Spinal cord (tissue), 10 donors: ENCODE measurements around the gene SYF2. TPM values are rescaled to one million over a fixed set of nuclear protein-coding genes. Genes with fewer than 3 reads are reported as not detected.
A peak's percentile ranks its signal among the peaks of the same experiment; 100 is the strongest.
"Not testable (repeated sequence)": the region's sequence is repeated elsewhere in the genome, so short reads cannot be mapped to it uniquely, and the experiment has no call there.

Source experiments
- DNase-seq, 6 donors: peaks; one replicate each; pipeline versions ENCODE4 v3.0.0 to v3.0.0-alpha.2; 2013 to 2015; ENCODE audit warnings: low spot score in 6 of 6, low read depth in 4 of 6
- H3K27ac ChIP-seq: one replicate; pipeline ENCODE4 v1.5.1; 2013; ENCODE audit warnings: low read depth, low read length, control low read depth
- H3K27me3 ChIP-seq: one replicate; pipeline ENCODE4 v1.6.1; 2013; ENCODE audit warnings: low read length; ENCODE audit not compliant: control insufficient read depth, insufficient read depth
- H3K36me3 ChIP-seq: one replicate; pipeline ENCODE4 v1.6.1; 2013; ENCODE audit warnings: low read length; ENCODE audit not compliant: control insufficient read depth, insufficient read depth
- H3K4me1 ChIP-seq: one replicate; pipeline ENCODE4 v1.6.1; 2013; ENCODE audit warnings: low read length; ENCODE audit not compliant: control insufficient read depth, insufficient read depth
- H3K4me3 ChIP-seq: one replicate; pipeline ENCODE4 v1.5.1; 2013; ENCODE audit warnings: low read depth, low read length, control low read depth
- H3K9me3 ChIP-seq: one replicate; pipeline ENCODE4 v1.6.1; 2013; ENCODE audit warnings: low read length; ENCODE audit not compliant: control insufficient read depth, insufficient read depth
- WGBS: methylation state at CpG from one replicate; pipeline ENCODE4 v1.1.5; 2013; ENCODE audit warnings: missing lambda C conversion rate; ENCODE audit not compliant: insufficient coverage; 5-methylcytosine and 5-hydroxymethylcytosine counted together
- polyA plus RNA-seq, 2 donors: library from polyadenylated mRNA; unstranded; fragments of 120-200 nt; gene quantifications; one replicate each; pipeline ENCODE4 v1.2.1, GENCODE V29; 2013; ENCODE audit not compliant: insufficient read length in 2 of 2
- total RNA-seq, 2 donors: library from RNA; depleted of rRNA in 1 of 2; stranded (reverse); fragments of 120-200 nt in 1 of 2; fragments of >200 nt in 1 of 2; gene quantifications; one replicate each; pipeline versions ENCODE4 v1.2.3 to v1.2.4, GENCODE V29; 2013 to 2014
- donor health status: healthy.

The SYF2 gene
- total and polyA plus RNA-seq, 4 donors = 40.9 to 59.4 (median 49.2) TPM

DNA sequence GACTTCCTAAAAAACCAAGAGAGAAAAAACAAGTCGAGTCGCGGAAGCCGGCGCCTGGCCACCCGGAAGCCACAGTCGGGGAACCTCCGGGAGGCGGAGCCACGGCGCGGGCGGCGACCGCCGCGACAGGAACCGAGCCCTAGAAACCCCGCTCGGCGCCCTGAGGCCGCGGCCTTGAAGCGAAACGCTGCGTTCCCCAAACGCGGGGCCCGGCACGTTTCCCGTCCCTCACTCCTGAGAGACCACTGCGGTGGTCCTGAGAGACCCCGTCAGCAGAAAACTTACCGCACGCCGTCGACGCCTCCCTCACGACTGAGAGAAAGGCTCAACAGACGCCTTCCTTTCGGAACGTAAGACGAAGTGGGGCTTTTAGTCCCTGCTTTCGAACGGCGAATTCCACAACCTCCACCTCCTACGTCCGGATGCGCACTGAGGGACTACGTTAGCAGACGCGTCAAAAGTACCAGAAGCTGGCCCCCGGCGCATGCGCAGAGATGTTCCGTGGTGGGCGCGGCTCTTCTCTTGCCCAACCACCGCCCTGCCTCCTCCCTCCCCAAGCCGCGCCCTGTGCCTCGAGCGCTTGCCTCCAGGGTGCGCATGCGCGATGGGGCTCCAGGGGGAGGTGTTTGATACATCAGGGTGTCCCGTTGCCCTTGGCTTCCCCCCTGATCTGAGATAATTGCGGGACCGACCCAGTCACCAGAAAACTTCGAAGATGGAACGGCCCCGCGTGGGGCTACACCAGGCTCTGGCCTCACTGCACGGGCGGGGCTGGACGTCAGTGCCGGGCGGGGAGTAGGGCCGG is 14.9 kb upstream of the SYF2 start, which contains the start of gene RSRP1:
Gene RSRP1 (minus strand): TSS at position 431 of the 805 bp plus-strand sequence. CDS start 491 bp downstream, outside the sequence.
- Histone ChIP-seq H3K27me3 (no peaks in the 10 kb centered on the region), H3K36me3 (peaks cover 16% of the 10 kb centered on the region), H3K4me1 (peaks cover 16% of the 10 kb centered on the region), H3K4me3 (peak within 1 kb of the TSS; percentile 87), H3K27ac (peak within 1 kb of the TSS; percentile 97), H3K9me3 (no peaks in the 10 kb centered on the region)
- WGBS = under 1% methylated on average over 72 of the region's 79 CpGs
- peak; percentile 94 to 100 (median 97) for DNase-seq

DNA sequence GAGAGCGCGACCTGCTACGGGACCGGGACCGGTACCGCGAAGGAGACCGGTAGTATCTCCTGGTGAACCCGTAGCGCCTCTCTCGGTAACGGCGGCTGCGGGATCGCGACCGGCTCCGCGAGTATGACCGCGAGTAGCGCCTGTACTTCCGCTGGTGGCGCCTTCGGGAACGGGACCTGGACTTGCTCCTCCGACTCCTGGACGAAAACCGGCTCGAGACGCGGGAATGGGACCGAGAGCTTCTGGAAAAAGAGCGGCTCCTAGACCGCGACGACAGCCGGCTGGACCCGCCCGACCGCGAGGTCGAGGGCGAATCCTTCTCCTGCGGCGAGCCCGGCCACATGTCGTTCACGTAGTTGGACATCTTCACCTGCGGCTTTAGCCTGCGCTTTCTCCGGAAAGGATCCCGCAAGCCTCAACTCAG is 14.3 kb upstream of the SYF2 start:
- no peaks in the 10 kb centered on the region for H3K27me3 ChIP-seq
- H3K27ac ChIP-seq = peak overlapping the region; percentile 97
- no peaks in the 10 kb centered on the region for H3K9me3 ChIP-seq
- peak in 1 of 6 donors; percentile 46 for DNase-seq
- 0% methylated on average over 53 of the region's 53 CpGs for WGBS
- H3K4me3 ChIP-seq = peak overlapping the region; percentile 87
- peaks cover 18% of the 10 kb centered on the region for H3K36me3 ChIP-seq
- H3K4me1 ChIP-seq = peaks cover 16% of the 10 kb centered on the region

DNA sequence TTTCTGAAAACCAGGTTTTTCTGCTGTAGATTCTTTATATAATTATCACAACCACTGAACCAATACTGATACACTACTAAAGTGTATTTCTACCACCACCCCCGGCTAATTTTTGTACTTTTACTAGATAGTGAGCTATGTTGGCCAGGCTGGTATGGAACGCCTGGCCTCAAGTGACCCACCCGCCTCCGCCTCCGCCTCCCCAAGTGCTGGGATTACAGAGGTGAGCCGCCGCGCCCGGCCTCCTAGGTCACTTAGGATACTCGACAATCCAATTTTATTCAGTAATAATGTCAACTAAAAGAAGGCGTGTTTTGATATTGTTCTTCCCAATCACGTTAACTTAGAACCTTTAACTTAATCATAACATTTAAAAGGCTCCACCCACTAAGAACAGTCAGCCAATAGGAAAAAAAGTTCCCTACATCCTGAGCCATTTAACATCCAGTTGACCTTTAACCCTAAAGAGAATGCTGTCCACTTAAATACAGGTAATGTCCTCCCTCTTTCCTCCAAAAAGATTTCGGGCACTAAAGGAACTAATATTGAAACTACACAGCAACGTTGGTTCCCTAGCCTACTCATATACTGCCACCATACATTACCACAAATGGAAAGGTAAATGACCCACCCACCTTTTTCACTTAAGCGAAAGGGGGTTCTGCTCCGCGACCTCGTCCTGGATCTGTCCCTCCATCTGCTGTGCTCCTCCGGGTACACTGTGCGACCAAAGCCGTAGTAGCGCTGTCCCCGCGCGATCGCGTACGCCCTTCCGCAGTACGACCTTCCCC is 13.7 kb upstream of the SYF2 start:
- Histone ChIP-seq H3K27me3 (no peaks in the 10 kb centered on the region), H3K9me3 (no peaks in the 10 kb centered on the region), H3K27ac (peak overlapping the region; percentile 97), H3K4me1 (peaks cover 18% of the 10 kb centered on the region), H3K4me3 (peak overlapping the region; percentile 87), H3K36me3 (peaks cover 25% of the 10 kb centered on the region)
- WGBS = 1% methylated on average over 18 of the region's 30 CpGs
- DNase-seq = no peak

DNA sequence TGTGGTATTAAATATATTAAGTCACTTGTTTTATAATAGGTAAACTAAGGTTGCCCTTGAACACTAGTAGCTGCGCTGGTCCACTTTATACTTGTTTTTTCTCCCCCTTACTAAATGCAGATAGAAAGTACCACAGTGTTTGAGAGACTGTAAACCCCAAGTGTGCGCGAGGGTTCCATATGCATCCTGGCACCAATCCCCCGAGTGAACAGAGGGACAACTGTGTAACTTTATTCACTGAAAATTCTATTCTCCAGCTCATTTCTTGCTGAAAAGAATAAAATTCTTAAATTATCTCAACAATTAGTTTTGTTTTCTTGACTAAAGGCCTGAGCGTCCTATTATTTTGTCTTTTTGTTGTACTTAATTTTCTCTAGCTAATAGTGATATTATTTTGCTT is 13.1 kb upstream of the SYF2 start:
- WGBS = 80% methylated on average over 1 of the region's 5 CpGs
- Histone ChIP-seq H3K9me3 (no peaks in the 10 kb centered on the region), H3K4me3 (peak overlapping the region; percentile 87), H3K27me3 (no peaks in the 10 kb centered on the region), H3K36me3 (peaks cover 27% of the 10 kb centered on the region), H3K4me1 (peaks cover 24% of the 10 kb centered on the region), H3K27ac (no peak overlapping the region)
- no peak for DNase-seq

DNA sequence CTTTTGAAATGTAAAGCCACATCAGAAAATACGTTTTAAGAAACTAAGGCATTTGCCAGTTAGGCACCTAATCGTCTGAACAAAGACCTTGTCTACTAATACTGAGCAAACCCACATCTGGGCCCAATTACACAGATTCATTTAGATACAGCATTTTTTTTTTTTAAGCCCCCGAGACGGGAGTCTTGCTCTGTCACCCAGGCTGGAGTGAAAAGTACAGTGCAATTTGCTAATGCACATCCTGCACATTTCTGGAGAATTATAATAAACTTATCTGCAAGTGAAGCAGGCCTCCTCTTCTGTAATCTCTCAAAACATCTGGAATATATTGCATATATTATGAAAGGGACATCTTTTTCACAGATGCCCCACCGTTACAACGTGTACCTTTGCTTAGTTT is 11.6 kb upstream of the SYF2 start:
- DNase-seq = no peak
- 83% methylated on average over 2 of the region's 6 CpGs for WGBS
- no peak overlapping the region for H3K27ac ChIP-seq
- H3K27me3 ChIP-seq = no peaks in the 10 kb centered on the region
- peaks cover 27% of the 10 kb centered on the region for H3K36me3 ChIP-seq
- H3K4me1 ChIP-seq = peaks cover 38% of the 10 kb centered on the region
- H3K9me3 ChIP-seq = no peaks in the 10 kb centered on the region
- no peak overlapping the region for H3K4me3 ChIP-seq

DNA sequence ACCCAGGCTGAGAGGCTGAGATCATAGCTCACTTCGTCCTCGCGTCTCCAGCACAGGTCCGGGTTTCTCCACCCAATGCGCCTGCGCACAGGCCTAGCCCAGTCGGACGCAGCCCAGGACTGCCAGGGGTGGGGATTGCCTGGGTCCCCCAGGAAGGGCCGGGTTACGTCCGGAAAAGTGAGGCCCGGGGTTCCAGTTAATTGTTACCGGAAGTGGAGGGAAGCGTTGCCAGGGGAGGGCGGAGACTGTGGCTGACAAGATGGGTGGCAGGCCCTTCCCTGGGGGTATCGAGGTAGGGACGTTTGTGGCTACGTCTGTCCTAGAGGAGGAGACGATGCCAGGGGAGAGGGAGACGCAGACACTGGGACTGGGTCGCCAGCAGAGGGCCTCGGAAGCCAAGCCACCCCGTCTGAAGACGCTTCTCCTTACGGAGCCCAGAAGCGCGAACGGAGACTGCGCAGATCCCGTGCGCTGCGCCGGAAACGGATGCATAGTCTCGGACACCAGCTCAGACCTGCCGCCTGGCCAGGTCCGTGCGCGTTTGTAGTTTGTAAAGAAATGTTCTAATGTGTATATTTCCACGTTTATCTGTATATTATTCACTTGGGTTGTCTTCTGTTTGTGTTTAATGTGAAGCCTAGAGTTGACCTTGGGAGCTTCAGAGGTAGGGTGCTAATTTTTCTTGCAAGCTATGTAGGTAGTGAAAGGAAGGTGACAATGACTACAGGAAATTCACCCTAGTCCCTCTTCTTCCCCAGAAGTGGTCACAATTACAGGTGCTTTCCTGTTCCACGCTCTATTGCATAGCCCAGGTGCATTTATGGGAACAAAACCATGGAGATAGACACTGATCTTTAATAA is 7.6 kb upstream of the SYF2 start:
- Histone ChIP-seq H3K4me1 (peaks cover 26% of the 10 kb centered on the region), H3K36me3 (peaks cover 27% of the 10 kb centered on the region), H3K9me3 (no peaks in the 10 kb centered on the region), H3K27me3 (no peaks in the 10 kb centered on the region), H3K27ac (peak overlapping the region; percentile 97), H3K4me3 (peak overlapping the region; percentile 71)
- WGBS = 0% methylated on average over 28 of the region's 41 CpGs
- DNase-seq = peak; percentile 69 to 97 (median 81)

DNA sequence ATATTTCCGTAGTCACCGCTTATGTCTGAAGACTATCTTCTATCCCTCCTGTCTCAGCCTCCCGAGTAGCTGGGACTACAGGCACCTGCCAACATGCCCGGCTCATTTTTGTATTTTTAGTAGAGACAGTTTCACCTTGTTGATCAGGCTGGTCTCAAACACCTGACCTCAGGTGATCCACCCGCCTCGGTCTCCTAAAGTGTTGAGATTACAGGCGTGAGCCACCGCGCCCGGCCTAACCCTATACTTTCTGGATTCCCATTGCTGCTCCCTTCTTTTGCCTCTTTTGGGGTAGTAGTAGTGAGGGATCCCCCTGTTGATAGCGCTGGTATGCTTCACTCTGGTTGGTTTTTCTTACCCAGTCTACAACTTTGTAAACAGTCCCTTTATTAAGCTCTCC is 5.7 kb upstream of the SYF2 start:
- peaks cover 31% of the 10 kb centered on the region for H3K4me1 ChIP-seq
- H3K27ac ChIP-seq = no peak overlapping the region
- no peaks in the 10 kb centered on the region for H3K9me3 ChIP-seq
- DNase-seq = no peak
- H3K4me3 ChIP-seq = no peak overlapping the region
- WGBS = 90% methylated on average over 2 of the region's 11 CpGs
- no peaks in the 10 kb centered on the region for H3K27me3 ChIP-seq
- H3K36me3 ChIP-seq = peaks cover 26% of the 10 kb centered on the region

DNA sequence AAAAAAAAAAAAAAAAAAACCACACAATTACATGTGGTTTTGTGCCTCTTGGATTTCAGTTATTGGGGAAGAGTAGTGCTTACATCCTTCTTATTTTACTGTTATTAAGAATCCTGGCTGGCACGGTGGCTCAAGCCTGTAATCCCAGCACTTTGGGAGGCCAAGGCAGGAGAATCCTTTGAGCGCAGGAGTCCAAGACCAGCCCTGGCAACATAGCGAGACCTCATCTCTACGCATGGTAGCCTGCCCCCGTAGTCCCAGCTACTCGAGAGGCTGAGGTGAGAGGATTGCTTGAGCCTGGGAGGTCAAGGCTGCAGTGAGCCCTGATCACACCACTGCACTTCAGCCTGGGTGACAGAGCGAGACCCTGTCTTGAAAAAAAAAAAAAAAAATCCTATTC is 4.0 kb upstream of the SYF2 start:
- not testable (repeated sequence) for H3K9me3 ChIP-seq, H3K27me3 ChIP-seq, H3K4me3 ChIP-seq, H3K27ac ChIP-seq, DNase-seq
- Histone ChIP-seq H3K4me1 (peaks cover 32% of the 10 kb centered on the region), H3K36me3 (peaks cover 15% of the 10 kb centered on the region)
- 95% methylated on average over 6 of the region's 7 CpGs for WGBS

DNA sequence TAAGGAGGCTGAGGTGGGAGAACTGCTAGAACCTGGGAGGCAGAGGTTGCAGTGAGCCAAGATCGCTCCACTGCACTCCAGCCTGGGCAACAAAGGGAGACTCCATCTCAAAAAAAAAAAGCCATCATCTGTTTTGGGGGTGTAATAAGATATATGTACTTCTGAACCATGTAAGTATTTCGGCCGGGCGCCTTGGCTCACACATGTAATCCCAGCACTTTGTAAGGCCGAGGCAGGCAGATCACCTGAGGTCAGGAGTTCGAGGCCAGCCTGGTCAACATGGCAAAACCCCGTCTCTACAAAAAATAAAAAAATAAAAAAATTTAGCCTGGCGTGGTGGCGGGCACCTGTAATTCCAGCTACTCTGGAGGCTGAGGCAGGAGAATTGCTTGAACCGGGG is 3.1 kb upstream of the SYF2 start:
- not testable (repeated sequence) for DNase-seq, H3K9me3 ChIP-seq, H3K4me3 ChIP-seq, H3K27ac ChIP-seq, H3K27me3 ChIP-seq
- H3K4me1 ChIP-seq = peaks cover 24% of the 10 kb centered on the region
- 98% methylated on average over 8 of the region's 10 CpGs for WGBS
- H3K36me3 ChIP-seq = peaks cover 15% of the 10 kb centered on the region
